ENCODE measurements around the gene KLHL18. TPM values are rescaled to one million over a fixed set of nuclear protein-coding genes. Genes with fewer than 3 reads are reported as not detected.

Gene KLHL18
- total RNA-seq, 1 donor from 2014 or later = 1.8 TPM

DNA sequence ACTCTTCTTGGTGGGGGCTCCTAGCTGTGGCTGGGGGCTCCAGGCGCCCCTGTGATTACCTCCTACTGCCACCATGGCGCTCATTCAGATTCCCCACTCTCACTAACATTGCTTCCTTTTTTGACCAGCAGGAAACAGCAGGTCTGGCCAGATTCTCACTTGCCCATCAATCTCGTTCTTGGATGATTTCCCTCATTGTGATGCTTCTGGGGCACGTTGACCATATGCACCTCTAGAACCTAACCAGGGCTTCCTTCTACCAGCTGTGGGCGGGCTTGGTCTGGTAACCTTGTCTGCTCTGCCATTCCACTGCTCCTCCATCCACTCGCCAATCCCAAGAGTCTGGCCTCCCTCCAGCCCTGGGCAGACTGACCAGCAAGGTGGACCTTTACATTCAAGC is 62.2 kb downstream of the KLHL18 start:
- intact Hi-C loops (cut with DNase I) = no loop called here
- Histone ChIP-seq H3K27ac (no peak overlapping the region), H3K9me3 (no peaks in the 10 kb centered on the region), H3K4me1 (no peaks in the 10 kb centered on the region), H3K36me3 (peaks cover 28 to 40% of the 10 kb centered on the region in 2 donors), H3K4me3 (no peak overlapping the region), H3K27me3 (no peaks in the 10 kb centered on the region)
- TF ChIP-seq, protein P1, sequence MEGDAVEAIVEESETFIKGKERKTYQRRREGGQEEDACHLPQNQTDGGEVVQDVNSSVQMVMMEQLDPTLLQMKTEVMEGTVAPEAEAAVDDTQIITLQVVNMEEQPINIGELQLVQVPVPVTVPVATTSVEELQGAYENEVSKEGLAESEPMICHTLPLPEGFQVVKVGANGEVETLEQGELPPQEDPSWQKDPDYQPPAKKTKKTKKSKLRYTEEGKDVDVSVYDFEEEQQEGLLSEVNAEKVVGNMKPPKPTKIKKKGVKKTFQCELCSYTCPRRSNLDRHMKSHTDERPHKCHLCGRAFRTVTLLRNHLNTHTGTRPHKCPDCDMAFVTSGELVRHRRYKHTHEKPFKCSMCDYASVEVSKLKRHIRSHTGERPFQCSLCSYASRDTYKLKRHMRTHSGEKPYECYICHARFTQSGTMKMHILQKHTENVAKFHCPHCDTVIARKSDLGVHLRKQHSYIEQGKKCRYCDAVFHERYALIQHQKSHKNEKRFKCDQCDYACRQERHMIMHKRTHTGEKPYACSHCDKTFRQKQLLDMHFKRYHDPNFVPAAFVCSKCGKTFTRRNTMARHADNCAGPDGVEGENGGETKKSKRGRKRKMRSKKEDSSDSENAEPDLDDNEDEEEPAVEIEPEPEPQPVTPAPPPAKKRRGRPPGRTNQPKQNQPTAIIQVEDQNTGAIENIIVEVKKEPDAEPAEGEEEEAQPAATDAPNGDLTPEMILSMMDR (IDR thresholded peaks at IDR 0.05) = no peak
- DNase-seq (ENCODE audit: low spot score in 2 of 2) = no peak

DNA sequence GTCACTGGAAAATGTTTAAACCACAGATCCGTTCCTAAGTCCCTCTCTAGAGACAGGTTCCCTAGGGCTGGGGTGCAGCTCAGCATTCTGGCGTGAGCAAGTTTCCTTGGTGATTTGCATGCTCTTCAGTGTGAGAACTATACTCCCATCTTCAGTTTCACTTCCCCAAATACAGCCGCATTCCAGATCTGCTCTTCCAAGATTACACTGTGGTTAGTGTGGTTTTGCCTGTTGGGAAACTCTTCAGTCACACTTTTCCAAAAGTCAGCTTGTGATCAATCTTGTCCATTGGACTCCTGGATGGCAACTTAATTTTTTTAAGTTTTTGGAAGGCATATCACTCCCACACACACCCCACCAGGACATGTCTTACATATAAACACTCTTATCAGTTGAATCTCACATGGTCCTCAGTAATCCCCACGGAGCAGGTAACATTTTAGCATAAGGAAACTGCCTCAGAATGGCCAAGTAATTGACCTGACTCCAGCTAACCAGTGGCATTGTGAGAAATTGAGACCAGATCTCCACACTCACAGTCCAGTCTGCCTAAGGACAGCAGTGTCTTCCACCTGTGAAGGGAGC is 64.6 kb downstream of the KLHL18 start:
- TF ChIP-seq, protein P1 (IDR thresholded peaks at IDR 0.05) = no peak
- H3K27ac ChIP-seq = no peak overlapping the region
- intact Hi-C loops (cut with DNase I) = no loop called here
- no peak for DNase-seq (ENCODE audit: low spot score in 2 of 2)
- H3K4me1 ChIP-seq = no peaks in the 10 kb centered on the region
- no peaks in the 10 kb centered on the region for H3K9me3 ChIP-seq
- H3K36me3 ChIP-seq = peaks cover 24 to 33% of the 10 kb centered on the region in 2 donors
- H3K27me3 ChIP-seq = no peaks in the 10 kb centered on the region
- H3K4me3 ChIP-seq = no peak overlapping the region

DNA sequence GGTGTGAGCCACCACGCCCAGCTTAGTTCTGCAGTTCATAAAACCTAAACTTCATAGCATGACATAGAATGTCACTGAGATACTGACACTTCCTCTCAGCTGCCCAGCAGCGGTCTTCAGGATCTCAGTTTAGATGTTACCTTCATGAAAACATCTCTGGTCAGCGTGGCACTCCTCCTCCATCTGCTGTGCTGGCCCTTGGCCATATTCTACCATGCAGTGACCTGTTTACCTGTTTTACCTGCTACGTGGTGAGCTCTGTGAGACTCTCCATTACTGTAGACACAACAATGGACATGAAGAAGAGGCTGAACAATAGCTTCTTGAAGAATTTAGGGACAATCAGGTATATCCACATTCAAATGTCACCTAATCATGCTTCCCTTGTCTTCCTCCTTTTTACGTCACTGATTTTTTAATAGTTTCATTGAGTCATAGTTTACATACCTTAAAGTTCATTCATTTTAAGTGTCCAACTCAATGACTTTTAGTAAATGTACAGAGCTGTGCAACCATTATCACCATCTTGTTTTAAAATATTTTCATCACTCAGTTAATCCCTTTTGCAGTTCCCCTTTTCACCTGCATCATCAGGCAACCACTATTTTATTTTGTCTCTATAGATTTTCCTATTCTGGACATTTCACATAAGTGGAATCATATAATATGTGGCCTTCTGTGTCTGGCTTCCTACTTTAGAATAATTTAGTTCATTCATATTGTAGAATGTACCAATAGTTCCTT is 65.8 kb downstream of the KLHL18 start:
- intact Hi-C loops (cut with DNase I) = no loop called here
- DNase-seq (ENCODE audit: low spot score in 2 of 2) = no peak
- H3K4me1 ChIP-seq = no peaks in the 10 kb centered on the region
- no peak overlapping the region for H3K4me3 ChIP-seq
- TF ChIP-seq, protein P1 (IDR thresholded peaks at IDR 0.05) = no peak
- no peak overlapping the region for H3K27ac ChIP-seq
- no peaks in the 10 kb centered on the region for H3K9me3 ChIP-seq
- no peaks in the 10 kb centered on the region for H3K27me3 ChIP-seq
- peaks cover 18 to 24% of the 10 kb centered on the region in 2 donors for H3K36me3 ChIP-seq

GRCh38 chr3:47355010-47355409 is 72.3 kb downstream of the KLHL18 start:
- no peaks in the 10 kb centered on the region for H3K27me3 ChIP-seq
- TF ChIP-seq, protein P1 (IDR thresholded peaks at IDR 0.05) = no peak
- no peak overlapping the region for H3K27ac ChIP-seq
- DNase-seq (ENCODE audit: low spot score in 2 of 2) = no peak
- H3K4me1 ChIP-seq = no peaks in the 10 kb centered on the region
- H3K9me3 ChIP-seq = peaks cover 10 to 19% of the 10 kb centered on the region in 2 donors
- intact Hi-C loops (cut with DNase I) = no loop called here
- no peaks in the 10 kb centered on the region for H3K36me3 ChIP-seq
- no peak overlapping the region for H3K4me3 ChIP-seq

GRCh38 chr3:47356201-47356600 is 73.5 kb downstream of the KLHL18 start:
- no peak overlapping the region for H3K27ac ChIP-seq
- H3K27me3 ChIP-seq = no peaks in the 10 kb centered on the region
- TF ChIP-seq, protein P1 (IDR thresholded peaks at IDR 0.05) = no peak
- peaks cover 16 to 22% of the 10 kb centered on the region in 2 donors for H3K9me3 ChIP-seq
- DNase-seq (ENCODE audit: low spot score in 2 of 2) = no peak
- H3K36me3 ChIP-seq = no peaks in the 10 kb centered on the region
- intact Hi-C loops (cut with DNase I) = no loop called here
- no peaks in the 10 kb centered on the region for H3K4me1 ChIP-seq
- no peak overlapping the region for H3K4me3 ChIP-seq
